H1 (cell line): ENCODE measurements around the gene DEGS1. TPM values are rescaled to one million over a fixed set of nuclear protein-coding genes. Genes with fewer than 3 reads are reported as not detected.

Source experiments
- CTCF ChIA-PET: fragments of 300-600 bp; sonication (Branson Sonifier 250); formaldehyde crosslinking; loops from one replicate; lab custom pipeline; 2021; ENCODE audit not compliant: partially characterized antibody; lab: Charles Lee
- POLR2A ChIA-PET: fragments of 300-600 bp; sonication (Branson Sonifier 250); formaldehyde crosslinking; loops from one replicate; lab custom pipeline; 2021; ENCODE audit warnings: inconsistent platforms; ENCODE audit not compliant: partially characterized antibody; lab: Charles Lee
- DNase-seq, 2 experiments: peaks; one replicate each; pipeline versions ENCODE4 v3.0.0 to v3.0.0-alpha.2; 2010 to 2022; ENCODE audit warnings: low spot score in 2 of 2, low read depth in 1 of 2, mixed read lengths in 1 of 2
- FAIRE-seq: peaks from 2 replicates; lab custom pipeline; 2011; peaks lifted over from hg19 to GRCh38; lab: Jason Lieb, UNC
- H2AFZ ChIP-seq: 2 replicates; pipeline ENCODE4 v1.8.1; 2012; ENCODE audit warnings: low read length, inconsistent platforms
- H2AK5ac ChIP-seq: 2 replicates; pipeline ENCODE4 v1.6.1; 2013; ENCODE audit warnings: low read depth, low read length
- H2BK120ac ChIP-seq: replicated peaks from 2 replicates; pipeline ENCODE3; 2013; ENCODE audit warnings: low read depth, low read length, inconsistent platforms
- H2BK12ac ChIP-seq: 2 replicates; pipeline ENCODE4 v1.6.1; 2013; ENCODE audit warnings: low read depth, low read length
- H2BK15ac ChIP-seq: 2 replicates; pipeline ENCODE4 v1.6.1; 2013; ENCODE audit warnings: low read length
- H2BK20ac ChIP-seq: 2 replicates; pipeline ENCODE4 v1.6.1; 2013; ENCODE audit warnings: low read length
- H2BK5ac ChIP-seq: 2 replicates; pipeline ENCODE4 v1.6.1; 2013; ENCODE audit warnings: low read depth, low read length
- H3K14ac ChIP-seq: 2 replicates; pipeline ENCODE4 v1.6.1; 2013; ENCODE audit warnings: inconsistent platforms; ENCODE audit not compliant: insufficient read length
- H3K18ac ChIP-seq: 2 replicates; pipeline ENCODE4 v1.6.1; 2013; ENCODE audit warnings: low read length; ENCODE audit errors: extremely low read depth
- H3K23ac ChIP-seq: 2 replicates; pipeline ENCODE4 v1.6.1; 2013; ENCODE audit warnings: inconsistent platforms; ENCODE audit not compliant: insufficient read length
- H3K23me2 ChIP-seq: 2 replicates; pipeline ENCODE4 v1.6.1; 2013; ENCODE audit warnings: low read depth, low read length
- H3K27ac ChIP-seq: 2 replicates; pipeline ENCODE4 v1.6.1; 2011; ENCODE audit warnings: low read depth, low read length, inconsistent platforms
- H3K27me3 ChIP-seq, 4 experiments: replicated peaks in 1 of 4; 1 replicate in 1 of 4; 2 replicates in 3 of 4; pipeline versions ENCODE4 v1.6.1 to v1.8.1; 2011 to 2013; ENCODE audit warnings: low read length in 3 of 4, mild to moderate bottlenecking in 3 of 4, inconsistent platforms in 2 of 4, mixed read lengths in 2 of 4, moderate library complexity in 1 of 4; ENCODE audit not compliant: control insufficient read depth in 3 of 4, insufficient read depth in 3 of 4; ENCODE audit errors: extremely low read depth in 1 of 4
- H3K36me3 ChIP-seq, 4 experiments: 2 replicates each; pipeline versions ENCODE4 v1.6.1 to v1.8.1; 2011 to 2013; ENCODE audit warnings: mild to moderate bottlenecking in 4 of 4, low read length in 3 of 4, moderate library complexity in 2 of 4, control low read depth in 1 of 4, inconsistent platforms in 1 of 4; ENCODE audit not compliant: insufficient read depth in 4 of 4, control insufficient read depth in 2 of 4
- H3K4ac ChIP-seq: replicated peaks from 2 replicates; pipeline ENCODE3; 2013; ENCODE audit warnings: low read length, low read depth, mixed read lengths, inconsistent platforms; ENCODE audit not compliant: insufficient read length
- H3K4me1 ChIP-seq, 4 experiments: replicated peaks in 1 of 4; 1 replicate in 1 of 4; 2 replicates in 3 of 4; pipeline versions ENCODE4 v1.6.1 to v1.8.1; 2011 to 2013; ENCODE audit warnings: low read length in 3 of 4, inconsistent platforms in 2 of 4, mixed read lengths in 1 of 4; ENCODE audit not compliant: insufficient read depth in 4 of 4, control insufficient read depth in 3 of 4
- H3K4me2 ChIP-seq, 2 experiments: 2 replicates each; pipeline versions ENCODE4 v1.6.1 to v1.8.1; 2011 to 2013; ENCODE audit warnings: low read depth in 2 of 2, low read length in 2 of 2, control low read depth in 1 of 2, inconsistent platforms in 1 of 2, mild to moderate bottlenecking in 1 of 2; ENCODE audit not compliant: insufficient read depth in 1 of 2
- H3K4me3 ChIP-seq, 4 experiments: fragments of 200-600, 300-600 bp in 1 of 4; sonication (generic), shearing (Covaris generic), sonication (Bioruptor Twin) in 1 of 4; 2 replicates each; pipeline versions ENCODE4 v1.5.1 to v1.8.1; 2011 to 2016; ENCODE audit warnings: low read length in 4 of 4, low read depth in 3 of 4, control low read depth in 2 of 4, inconsistent platforms in 2 of 4, mild to moderate bottlenecking in 2 of 4, mixed read lengths in 1 of 4, moderate library complexity in 1 of 4; ENCODE audit not compliant: insufficient read depth in 2 of 4; ENCODE audit errors: extremely low read depth in 1 of 4
- H3K56ac ChIP-seq: replicated peaks from 2 replicates; pipeline ENCODE3; 2013; ENCODE audit warnings: low read depth, mild to moderate bottlenecking, mixed read lengths, low read length, inconsistent platforms; ENCODE audit not compliant: insufficient read length
- H3K79me1 ChIP-seq: 2 replicates; pipeline ENCODE4 v1.6.1; 2013; ENCODE audit warnings: low read depth, low read length, control low read depth
- H3K79me2 ChIP-seq, 2 experiments: 2 replicates each; pipeline versions ENCODE4 v1.6.1 to v1.8.1; 2012 to 2013; ENCODE audit warnings: low read length in 2 of 2, mild to moderate bottlenecking in 2 of 2, inconsistent platforms in 1 of 2; ENCODE audit not compliant: insufficient read depth in 2 of 2, control insufficient read depth in 1 of 2
- H3K9ac ChIP-seq, 4 experiments: replicated peaks in 1 of 4; 1 replicate in 1 of 4; 2 replicates in 3 of 4; pipeline versions ENCODE4 v1.6.1 to v1.8.1; 2011 to 2013; ENCODE audit warnings: low read depth in 3 of 4, low read length in 3 of 4, control low read depth in 2 of 4, mild to moderate bottlenecking in 2 of 4, moderate library complexity in 2 of 4, inconsistent platforms in 1 of 4; ENCODE audit errors: extremely low read depth in 1 of 4
- H3K9me3 ChIP-seq, 2 experiments: 2 replicates each; pipeline versions ENCODE4 v1.6.1 to v1.8.1; 2012 to 2013; ENCODE audit warnings: mild to moderate bottlenecking in 2 of 2, moderate library complexity in 2 of 2, control low read depth in 1 of 2, inconsistent platforms in 1 of 2, low read depth in 1 of 2, low read length in 1 of 2, mixed read lengths in 1 of 2; ENCODE audit not compliant: insufficient read depth in 2 of 2
- H4K20me1 ChIP-seq, 2 experiments: replicated peaks in 1 of 2; 2 replicates each; pipeline versions ENCODE3 to v1.8.1; 2011 to 2013; ENCODE audit warnings: inconsistent platforms in 2 of 2, low read length in 2 of 2, mild to moderate bottlenecking in 1 of 2; ENCODE audit not compliant: insufficient read depth in 2 of 2, control insufficient read depth in 1 of 2
- H4K5ac ChIP-seq: 2 replicates; pipeline ENCODE4 v1.6.1; 2013; ENCODE audit warnings: low read length, low read depth, mixed read lengths, inconsistent platforms; ENCODE audit not compliant: insufficient read length
- H4K8ac ChIP-seq: 2 replicates; pipeline ENCODE4 v1.8.0; 2013; ENCODE audit warnings: mild to moderate bottlenecking, moderate library complexity, low read length, inconsistent platforms; ENCODE audit not compliant: insufficient read depth; ENCODE audit errors: extremely low read depth
- H4K91ac ChIP-seq: replicated peaks from 2 replicates; pipeline ENCODE3; 2013; ENCODE audit warnings: low read length, mixed read lengths, inconsistent platforms; ENCODE audit not compliant: insufficient read length
- ASH2L ChIP-seq: fragments of 200-600, 300-600 bp; sonication (generic); IDR thresholded peaks from one replicate; pipeline ENCODE4 v1.7.1; 2017; ENCODE audit warnings: low read length
- BCL11A ChIP-seq, 2 experiments: IDR thresholded peaks; one replicate each; pipeline ENCODE4 v1.6.1; 2011; ENCODE audit warnings: low read depth in 2 of 2, low read length in 2 of 2, mild to moderate bottlenecking in 2 of 2
- CREB1 ChIP-seq: IDR thresholded peaks from 2 replicates; pipeline ENCODE4 v1.6.1; 2012; ENCODE audit warnings: inconsistent platforms
- EGR1 ChIP-seq: IDR thresholded peaks from 2 replicates; pipeline ENCODE4 v1.6.1; 2011; ENCODE audit warnings: low read depth, low read length, borderline replicate concordance
- KDM5A ChIP-seq: fragments of 200-600 bp; IDR thresholded peaks from 2 replicates; pipeline ENCODE4 v1.7.1; 2012; ENCODE audit warnings: mild to moderate bottlenecking, low read length, inconsistent platforms, mixed read lengths
- MAFK ChIP-seq: IDR thresholded peaks from 2 replicates; pipeline ENCODE4 v1.6.1; 2012; ENCODE audit warnings: low read depth, mild to moderate bottlenecking, improper control_type of control experiment, low read length
- MAX ChIP-seq: IDR thresholded peaks from 2 replicates; pipeline ENCODE4 v1.6.1; 2012; ENCODE audit warnings: inconsistent platforms
- RAD21 ChIP-seq, 2 experiments: IDR thresholded peaks in 1 of 2; conservative IDR thresholded peaks in 1 of 2; 2 replicates each; pipeline ENCODE4 v1.6.1; 2011; ENCODE audit warnings: low read depth in 2 of 2, low read length in 2 of 2, improper control_type of control experiment in 1 of 2, inconsistent platforms in 1 of 2, mild to moderate bottlenecking in 1 of 2, moderate library complexity in 1 of 2
- SP1 ChIP-seq: IDR thresholded peaks from 2 replicates; pipeline ENCODE4 v1.6.1; 2011; ENCODE audit warnings: low read depth, low read length
- USF2 ChIP-seq: IDR thresholded peaks from 2 replicates; pipeline ENCODE4 v1.6.1; 2011; ENCODE audit warnings: low read length, improper control_type of control experiment
- WGBS, 2 experiments: shearing (Covaris generic) in 1 of 2; methylation state at CpG; one replicate each; pipeline versions ENCODE4 v1.1.6 to v1.1.7; 2013 to 2015; ENCODE audit warnings: low lambda C conversion rate in 2 of 2, mixed read lengths in 2 of 2, inconsistent platforms in 1 of 2, low coverage in 1 of 2, missing lambda C conversion rate in 1 of 2; ENCODE audit not compliant: insufficient replicate concordance in 2 of 2, insufficient coverage in 1 of 2, insufficient read length in 1 of 2; ENCODE audit errors: extremely low coverage in 1 of 2, missing lambda C conversion rate in 1 of 2; 5-methylcytosine and 5-hydroxymethylcytosine counted together
- polyA plus RNA-seq, 7 experiments: library from polyadenylated mRNA; depleted of rRNA in 3 of 7; stranded (reverse) in 5 of 7; unstranded in 2 of 7; fragments of >200 nt in 5 of 7; fragments of 200-250 nt in 2 of 7; gene quantifications; 1 replicate in 5 of 7; 2 replicates in 1 of 7; 4 replicates in 1 of 7; pipeline versions ENCODE4 v1.2.1 to v1.2.3, GENCODE V29; 2011 to 2013; ENCODE audit warnings: missing spikeins in 2 of 7, mixed read lengths in 2 of 7
- total RNA-seq: library from RNA; stranded (reverse); fragmentation: NEBNext Ultra II Directional; extraction: Animal tissue kit (Norgen Biotek cat#: 25700); gene quantifications from 2 replicates; pipeline ENCODE4 v1.2.1, GENCODE V29; 2021

DEGS1 gene
- total and polyA plus RNA-seq, 2 of the 8 experiments (the other 6 are each of a cell fraction or from before 2014, with no cell fraction given), result 46.1 to 114 TPM

- H2BK15ac ChIP-seq, result no peak overlapping the region
- no peak overlapping the region for H3K4me3 ChIP-seq
- TF ChIP-seq CREB1 (no peak), MAX (no peak), KDM5A (no peak), RAD21 (IDR thresholded peaks at IDR 0.05 in 1 of 2, conservative IDR thresholded peaks at IDR 0.05 in 1 of 2; ENCODE audit: low read depth in 2 of 2, low read length in 2 of 2) (no peak), MAFK (no peak), USF2 (no peak), EGR1 (no peak), ASH2L (no peak), BCL11A (IDR thresholded peaks at IDR 0.05; ENCODE audit: low read depth in 2 of 2, low read length in 2 of 2) (no peak), SP1 (no peak)
- H4K5ac ChIP-seq, result no peak overlapping the region
- H2BK12ac ChIP-seq, result no peak overlapping the region
- H3K4ac ChIP-seq, result no peak overlapping the region
- no peak overlapping the region for H3K18ac ChIP-seq
- no peak overlapping the region for H2AFZ ChIP-seq
- no peak overlapping the region for H3K27ac ChIP-seq
- DNase-seq (no peak), FAIRE-seq (no peak)
- no peaks in the 10 kb centered on the region; a peak in 1 of 4 replicates for H3K9me3 ChIP-seq
- no peaks in the 10 kb centered on the region for H3K23me2 ChIP-seq
- H4K20me1 ChIP-seq, result no peaks in the 10 kb centered on the region
- H3K4me2 ChIP-seq, result no peak overlapping the region
- no peak overlapping the region for H3K56ac ChIP-seq
- no peak overlapping the region for H2AK5ac ChIP-seq
- CTCF ChIA-PET, result interaction anchor here (1.0 kb wide), 1 partner anchor 17 kb away, joined by 4 read pairs; no protein-coding TSS in a partner anchor
- no peaks in the 10 kb centered on the region for H3K27me3 ChIP-seq
- POLR2A ChIA-PET, result interaction anchor here (0.6 kb wide), 1 partner anchor 217 kb away, joined by 4 read pairs; no protein-coding TSS in a partner anchor
- H4K91ac ChIP-seq, result no peak overlapping the region
- H3K4me1 ChIP-seq, result peaks cover 5 to 9% (median 7%) of the 10 kb centered on the region in 4 experiments; a peak in 6 of 7 replicates
- H2BK5ac ChIP-seq, result no peak overlapping the region
- H2BK120ac ChIP-seq, result no peak overlapping the region
- H3K23ac ChIP-seq, result no peak overlapping the region
- no peak overlapping the region for H3K9ac ChIP-seq
- no peak overlapping the region for H3K14ac ChIP-seq
- H3K79me2 ChIP-seq, result no peaks in the 10 kb centered on the region
- WGBS, 2 experiments, result 91% methylated on average over 11 of the region's 11 CpGs; no CpG with 5 or more reads in 1 of the 2 experiments
- H2BK20ac ChIP-seq, result no peak overlapping the region
- H3K36me3 ChIP-seq, result no peaks in the 10 kb centered on the region
- H3K79me1 ChIP-seq, result no peaks in the 10 kb centered on the region
- no peak overlapping the region for H4K8ac ChIP-seq
Measured at GRCh38 chr1:224217655-224218623, 34.9 kb downstream of the DEGS1 start.
